HUES6 (cell line): ENCODE measurements around the gene PFAS.

Experiments used
- H3K27ac ChIP-seq: 2 replicates; pipeline ENCODE4 v1.7.0; 2013; ENCODE audit warnings: low read depth, mild to moderate bottlenecking, low read length, inconsistent platforms
- H3K27me3 ChIP-seq: 2 replicates; pipeline ENCODE4 v1.6.1; 2013; ENCODE audit warnings: low read length; ENCODE audit not compliant: control insufficient read depth, insufficient read depth
- H3K36me3 ChIP-seq: 2 replicates; pipeline ENCODE4 v1.6.1; 2013; ENCODE audit warnings: low read length; ENCODE audit not compliant: control insufficient read depth, insufficient read depth
- H3K4me1 ChIP-seq: 2 replicates; pipeline ENCODE4 v1.6.1; 2013; ENCODE audit warnings: low read length; ENCODE audit not compliant: control insufficient read depth, insufficient read depth
- H3K4me3 ChIP-seq: 2 replicates; pipeline ENCODE4 v1.5.1; 2013; ENCODE audit warnings: low read depth, low read length
- H3K9ac ChIP-seq: one replicate; pipeline ENCODE4 v1.6.1; 2013; ENCODE audit warnings: mild to moderate bottlenecking, low read length
- H3K9me3 ChIP-seq: 2 replicates; pipeline ENCODE4 v1.6.1; 2013; ENCODE audit warnings: low read depth, low read length; ENCODE audit not compliant: control insufficient read depth, insufficient read depth

PFAS gene

GRCh38 chr17:8255499-8255898 is 6.4 kb downstream of the PFAS start:
- no peak overlapping the region for H3K27ac ChIP-seq
- no peaks in the 10 kb centered on the region for H3K9me3 ChIP-seq
- peaks cover 68% of the 10 kb centered on the region for H3K36me3 ChIP-seq
- H3K9ac ChIP-seq: no peak overlapping the region
- H3K4me1 ChIP-seq: no peaks in the 10 kb centered on the region
- H3K27me3 ChIP-seq: no peaks in the 10 kb centered on the region
- no peak overlapping the region for H3K4me3 ChIP-seq

- Histone ChIP-seq H3K9me3 (no peaks in the 10 kb centered on the region), H3K27ac (no peak overlapping the region), H3K36me3 (peaks cover 75% of the 10 kb centered on the region), H3K9ac (no peak overlapping the region), H3K4me3 (no peak overlapping the region), H3K27me3 (no peaks in the 10 kb centered on the region), H3K4me1 (no peaks in the 10 kb centered on the region)
Measured at GRCh38 chr17:8256291-8256690, 7.2 kb downstream of the PFAS start.

GRCh38 chr17:8256691-8257090 is 7.6 kb downstream of the PFAS start:
- peaks cover 79% of the 10 kb centered on the region for H3K36me3 ChIP-seq
- no peak overlapping the region for H3K27ac ChIP-seq
- no peak overlapping the region for H3K4me3 ChIP-seq
- no peaks in the 10 kb centered on the region for H3K4me1 ChIP-seq
- no peak overlapping the region for H3K9ac ChIP-seq
- no peaks in the 10 kb centered on the region for H3K9me3 ChIP-seq
- H3K27me3 ChIP-seq: no peaks in the 10 kb centered on the region

- peaks cover 87% of the 10 kb centered on the region for H3K36me3 ChIP-seq
- H3K27me3 ChIP-seq: no peaks in the 10 kb centered on the region
- H3K4me1 ChIP-seq: no peaks in the 10 kb centered on the region
- H3K4me3 ChIP-seq: no peak overlapping the region
- H3K27ac ChIP-seq: no peak overlapping the region
- H3K9ac ChIP-seq: no peak overlapping the region
- no peaks in the 10 kb centered on the region for H3K9me3 ChIP-seq
Measured at GRCh38 chr17:8257801-8258200, 8.7 kb downstream of the PFAS start.

GRCh38 chr17:8264320-8264719 is 15.2 kb downstream of the PFAS start:
- no peaks in the 10 kb centered on the region for H3K4me1 ChIP-seq
- no peaks in the 10 kb centered on the region for H3K27me3 ChIP-seq
- peaks cover 94% of the 10 kb centered on the region for H3K36me3 ChIP-seq
- no peaks in the 10 kb centered on the region for H3K9me3 ChIP-seq
- no peak overlapping the region for H3K27ac ChIP-seq
- no peak overlapping the region for H3K4me3 ChIP-seq
- no peak overlapping the region for H3K9ac ChIP-seq

GRCh38 chr17:8264836-8265542 is 15.9 kb downstream of the PFAS start:
- peaks cover 93% of the 10 kb centered on the region for H3K36me3 ChIP-seq
- H3K27me3 ChIP-seq: no peaks in the 10 kb centered on the region
- no peak overlapping the region for H3K27ac ChIP-seq
- no peaks in the 10 kb centered on the region for H3K4me1 ChIP-seq
- no peak overlapping the region for H3K9ac ChIP-seq
- no peaks in the 10 kb centered on the region for H3K9me3 ChIP-seq
- no peak overlapping the region for H3K4me3 ChIP-seq

GRCh38 chr17:8266648-8267479 is 17.8 kb downstream of the PFAS start:
- Histone ChIP-seq H3K9ac (no peak overlapping the region), H3K4me3 (no peak overlapping the region), H3K4me1 (no peaks in the 10 kb centered on the region), H3K36me3 (peaks cover 90% of the 10 kb centered on the region), H3K27ac (no peak overlapping the region), H3K9me3 (no peaks in the 10 kb centered on the region), H3K27me3 (no peaks in the 10 kb centered on the region)

- no peaks in the 10 kb centered on the region for H3K27me3 ChIP-seq
- no peak overlapping the region for H3K9ac ChIP-seq
- H3K4me3 ChIP-seq: no peak overlapping the region
- no peaks in the 10 kb centered on the region for H3K4me1 ChIP-seq
- no peak overlapping the region for H3K27ac ChIP-seq
- H3K9me3 ChIP-seq: no peaks in the 10 kb centered on the region
- H3K36me3 ChIP-seq: peaks cover 82% of the 10 kb centered on the region
Measured at GRCh38 chr17:8267480-8268147, 18.5 kb downstream of the PFAS start.

- Histone ChIP-seq H3K4me1 (no peaks in the 10 kb centered on the region), H3K9ac (no peak overlapping the region), H3K27me3 (no peaks in the 10 kb centered on the region), H3K36me3 (peaks cover 73% of the 10 kb centered on the region), H3K9me3 (no peaks in the 10 kb centered on the region), H3K27ac (no peak overlapping the region), H3K4me3 (no peak overlapping the region)
Measured at GRCh38 chr17:8268550-8269298, 19.6 kb downstream of the PFAS start.

- Histone ChIP-seq H3K9ac (no peak overlapping the region), H3K27ac (no peak overlapping the region), H3K4me1 (no peaks in the 10 kb centered on the region), H3K27me3 (no peaks in the 10 kb centered on the region), H3K9me3 (no peaks in the 10 kb centered on the region), H3K4me3 (no peak overlapping the region), H3K36me3 (peaks cover 38% of the 10 kb centered on the region)
Measured at GRCh38 chr17:8272421-8272820, 23.3 kb downstream of the PFAS start.
